ENCODE measurements around the gene RAB27A.

Gene RAB27A

GRCh38 chr15:55221090-55222011, 68.3 kb downstream of the RAB27A start:
- peak; percentile 60 for DNase-seq

DNA sequence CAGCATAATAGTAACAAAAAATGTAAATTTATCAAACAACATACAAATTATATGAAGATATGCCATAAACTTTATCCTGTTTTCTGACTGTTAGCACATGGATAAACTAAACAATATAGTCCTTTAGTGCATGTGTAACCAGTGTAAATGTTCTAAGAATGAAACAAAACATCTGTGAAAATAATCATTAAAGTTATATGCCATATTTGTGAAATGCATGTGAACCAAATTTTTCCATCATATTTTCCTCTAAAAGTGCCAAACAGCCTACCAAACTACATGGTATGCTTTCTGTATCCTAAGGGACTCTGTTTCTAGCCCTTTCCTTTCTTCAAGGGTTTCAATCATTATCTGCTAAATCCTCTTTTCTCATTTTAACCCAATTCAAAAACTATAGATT, 69.0 kb downstream of the RAB27A start:
- DNase-seq: no peak

- DNase-seq: no peak
Observed at GRCh38 chr15:55218056-55218455, 71.6 kb downstream of the RAB27A start.

DNA sequence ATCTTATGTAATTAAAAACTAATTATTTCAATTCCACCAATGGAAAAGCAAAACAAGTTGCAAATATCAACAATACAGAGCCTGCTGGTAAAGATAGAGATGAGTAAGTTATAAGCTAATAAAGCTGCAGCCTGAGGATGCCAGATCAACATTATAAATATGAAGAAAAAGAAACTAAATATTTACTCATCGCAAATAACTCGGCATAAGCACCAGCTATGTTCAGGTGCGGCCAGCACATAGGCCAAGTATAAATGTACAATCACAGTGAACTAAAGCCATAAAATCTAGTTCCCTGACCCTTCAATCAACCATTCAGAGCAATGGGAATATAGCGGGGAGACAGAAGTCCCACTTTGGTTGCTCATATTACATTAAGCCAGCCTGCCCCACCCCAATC, 85.1 kb downstream of the RAB27A start:
- no peak for DNase-seq

DNA sequence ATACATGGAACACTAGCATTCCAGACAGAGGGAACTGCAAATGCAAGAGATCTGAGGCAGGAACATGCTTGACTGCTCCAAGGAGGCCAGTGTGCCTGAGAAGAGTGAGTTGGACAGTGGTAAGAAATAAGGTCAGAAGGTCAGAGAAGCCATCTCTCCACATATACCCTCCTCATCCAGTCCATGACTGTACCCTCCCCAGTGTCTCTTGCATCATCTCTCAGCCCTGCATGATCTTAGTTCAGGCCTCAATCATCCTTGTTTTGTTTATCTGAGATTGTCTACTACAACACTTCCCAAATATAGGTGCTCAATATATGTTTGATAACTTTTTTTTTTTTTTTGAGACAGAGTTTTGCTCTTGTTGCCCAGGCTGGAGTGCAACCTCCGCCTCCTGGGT, 87.4 kb downstream of the RAB27A start:
- DNase-seq: no peak

DNA sequence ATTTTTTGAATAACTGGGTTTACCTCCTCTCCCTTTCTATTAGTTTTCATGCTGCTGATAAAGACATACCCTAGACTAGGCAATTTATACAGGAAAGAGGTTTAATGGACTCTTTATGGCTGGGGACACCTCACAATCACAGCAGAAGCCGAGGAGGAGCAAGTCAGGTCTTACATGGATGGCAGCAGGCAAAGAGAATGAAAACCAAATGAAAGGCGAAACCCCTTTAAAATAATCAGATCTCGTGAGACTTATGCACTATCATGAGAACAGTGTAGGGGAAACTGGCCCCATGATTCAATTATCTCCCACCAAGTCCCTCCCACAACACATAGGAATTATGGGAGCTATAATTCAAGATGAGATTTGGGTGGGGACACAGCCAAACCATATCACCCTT, 90.9 kb downstream of the RAB27A start:
- no peak for DNase-seq

DNA sequence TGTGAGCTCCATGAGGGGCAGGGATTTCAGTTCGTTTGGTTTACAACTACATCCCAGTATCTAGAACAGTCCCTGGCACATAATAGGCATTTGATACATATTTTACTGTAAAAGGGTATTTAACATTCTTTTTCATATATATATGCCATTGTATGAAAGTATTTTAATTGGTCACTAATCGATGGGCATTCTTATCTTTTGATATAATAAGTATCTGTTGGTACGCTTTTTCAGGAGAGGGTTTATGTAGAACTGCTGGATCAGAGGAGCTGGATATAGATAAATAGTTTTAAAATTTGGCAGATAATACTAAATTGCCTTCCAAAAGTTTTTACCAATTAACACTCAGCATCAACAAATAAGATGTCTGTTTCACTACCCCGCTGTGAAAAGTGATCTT, 91.9 kb downstream of the RAB27A start:
- DNase-seq: no peak

GRCh38 chr15:55197362-55197705, 92.3 kb downstream of the RAB27A start:
- no peak for DNase-seq

DNA sequence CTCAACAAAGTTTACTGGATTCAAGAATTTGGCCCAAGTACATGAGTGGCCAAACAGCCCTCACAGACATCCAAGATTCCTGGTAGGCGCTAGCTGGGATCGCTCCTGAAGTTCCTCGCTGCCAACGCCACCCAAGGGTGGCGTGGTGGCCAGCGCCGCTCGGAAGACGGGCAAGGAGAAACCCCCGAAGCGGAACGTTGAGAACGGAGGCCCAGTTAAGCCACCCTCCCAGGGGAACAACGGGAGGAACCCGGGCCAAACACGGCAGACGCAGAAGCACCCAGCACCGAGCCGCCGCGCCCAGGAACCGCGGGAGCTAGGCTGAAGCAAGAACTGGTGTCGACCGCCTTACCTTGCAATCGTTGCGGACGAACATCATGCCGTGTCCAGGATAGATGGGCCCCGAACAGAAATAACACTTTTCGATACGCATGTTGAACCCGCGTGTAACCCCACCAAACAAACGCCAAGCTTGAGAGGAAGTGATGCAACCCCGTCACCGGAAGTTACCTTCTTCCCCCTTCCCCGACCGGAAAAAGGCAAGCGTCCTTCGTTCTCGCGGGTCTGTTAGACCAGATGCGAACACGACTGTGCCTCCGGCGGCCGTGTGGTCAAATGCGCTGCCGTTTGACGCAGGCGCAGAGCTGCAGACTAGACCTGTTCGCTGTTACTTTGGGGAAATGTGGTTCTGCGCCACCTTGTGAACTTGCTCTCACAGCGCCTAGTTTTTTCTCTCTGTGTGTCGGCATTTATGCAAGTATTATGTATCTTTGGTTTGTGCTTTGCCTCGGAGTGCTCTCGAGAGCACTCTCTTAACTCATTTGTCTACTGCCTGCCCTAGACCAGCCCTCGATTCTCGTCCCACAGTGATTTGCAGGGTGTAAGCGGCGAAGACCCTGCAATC, 92.9 kb downstream of the RAB27A start, which contains the start of gene RSL24D1:
RSL24D1 (minus strand) TSS at position 484 of the 904 bp plus-strand sequence; CDS start at position 433, 51 bp downstream.
- DNase-seq: peak; percentile 97

GRCh38 chr15:55195996-55196395, 93.6 kb downstream of the RAB27A start:
- no peak for DNase-seq

DNA sequence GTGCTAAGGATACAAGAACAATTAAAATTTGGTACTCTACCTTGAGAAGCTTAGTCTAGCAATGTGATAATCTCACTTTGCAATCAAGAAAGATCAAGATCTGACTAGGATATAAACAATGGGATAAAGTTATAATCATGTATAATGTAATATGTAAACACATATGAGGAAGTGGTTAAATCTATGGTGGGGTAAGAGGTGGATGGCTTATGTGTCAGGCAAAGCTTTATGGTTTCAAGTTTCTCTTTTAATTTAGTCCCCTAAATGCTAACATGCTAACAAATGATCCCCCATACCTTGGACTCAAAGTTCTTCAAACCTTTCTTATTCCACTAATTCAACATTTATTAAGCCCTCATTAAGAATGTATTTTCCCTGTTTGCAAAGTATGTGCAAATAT, 95.4 kb downstream of the RAB27A start:
- no peak for DNase-seq

DNA sequence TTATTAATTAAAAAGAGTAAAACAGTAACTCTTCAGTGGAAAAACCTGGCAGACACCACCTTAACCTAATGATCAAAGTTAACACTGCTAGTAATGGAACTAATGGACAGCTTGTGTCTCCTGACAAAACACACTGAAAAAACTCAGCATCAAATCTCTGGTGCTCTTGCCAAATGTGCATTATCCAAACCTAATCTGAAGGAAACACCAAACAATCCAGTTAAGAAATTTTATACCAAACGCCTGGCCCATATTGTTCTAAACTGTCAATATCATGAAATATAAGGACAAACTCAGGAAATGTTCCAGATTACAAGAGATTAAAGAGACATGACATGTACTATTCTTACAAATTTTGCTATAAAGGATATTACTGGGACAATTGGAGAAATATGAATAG, 103.3 kb downstream of the RAB27A start:
- no peak for DNase-seq

DNA sequence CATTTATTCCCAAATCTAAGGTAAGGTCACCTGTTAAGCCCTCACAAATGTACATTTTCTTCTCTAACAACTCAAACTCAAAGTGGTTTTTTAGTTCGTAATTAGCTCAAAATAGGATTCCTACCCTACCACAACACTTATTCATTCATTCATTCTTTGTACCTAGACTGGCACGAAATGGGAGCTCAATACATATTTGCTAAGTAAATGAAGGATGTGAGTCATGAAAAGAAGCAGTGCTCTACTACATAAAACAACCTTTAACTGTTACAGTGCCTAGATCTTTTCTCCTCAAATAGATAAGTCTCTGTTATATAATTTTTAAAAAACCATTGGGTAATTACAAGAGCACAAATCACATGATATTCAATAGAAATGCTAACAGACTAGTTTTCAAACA, 105.9 kb downstream of the RAB27A start:
- DNase-seq: no peak

DNA sequence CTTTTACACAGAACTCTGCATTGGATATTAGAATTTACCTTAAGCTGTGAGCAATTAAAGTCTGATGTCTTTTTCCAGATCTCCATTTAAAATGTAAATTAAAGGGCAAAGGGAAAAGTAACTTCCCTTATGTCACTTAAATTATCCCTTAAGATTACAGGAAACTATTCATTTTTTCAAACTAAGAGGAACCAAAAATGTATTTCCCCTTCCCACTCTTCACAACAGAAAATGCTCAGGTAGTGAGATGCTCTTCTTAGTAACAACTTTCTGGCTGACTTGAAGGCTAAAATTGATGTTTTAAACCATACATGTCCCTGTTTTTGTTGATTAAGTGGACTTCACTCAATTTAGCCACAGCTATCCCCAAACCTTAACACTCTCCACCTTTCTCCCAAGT, 110.5 kb downstream of the RAB27A start:
- DNase-seq: no peak

GRCh38 chr15:55170361-55170760, 119.3 kb downstream of the RAB27A start:
- no peak for DNase-seq

DNA sequence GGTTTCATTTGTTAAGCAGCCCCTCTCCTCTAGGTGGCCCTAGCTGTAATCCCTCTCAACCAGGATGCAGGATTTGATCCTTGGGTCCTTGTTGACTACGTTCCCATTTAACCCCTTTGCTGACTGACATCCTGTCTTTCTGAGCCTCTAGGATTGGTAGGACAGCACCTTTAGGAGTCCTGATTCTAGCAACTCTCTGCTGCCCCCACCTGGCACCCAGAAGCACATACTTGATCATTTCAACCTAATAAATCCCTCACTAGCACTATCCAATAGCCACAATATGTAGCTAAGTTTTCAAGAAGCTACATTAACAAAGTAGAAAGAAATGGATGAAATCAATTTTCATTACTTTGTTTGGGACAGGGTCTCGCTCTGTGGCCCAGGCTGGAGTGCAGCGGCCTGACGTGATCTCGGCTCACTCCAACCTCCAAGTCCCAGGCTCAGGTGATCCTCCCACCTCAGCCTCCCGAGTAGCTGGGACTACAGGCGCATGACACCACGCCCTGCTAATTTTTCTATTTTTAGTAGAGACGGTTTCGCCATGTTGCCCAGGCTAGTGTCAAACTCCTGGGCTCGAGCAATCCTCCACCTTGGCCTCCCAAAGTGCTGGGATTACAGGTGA, 121.2 kb downstream of the RAB27A start:
- peak; percentile 72 for DNase-seq

GRCh38 chr15:55164284-55164683, 125.3 kb downstream of the RAB27A start:
- DNase-seq: no peak

All from activated CD4-positive, alpha-beta T cell treated with anti-CD3 and anti-CD28 coated beads for 48 hours (primary cell).